Peyer's patch (tissue), 4 donors: ENCODE data around the gene TMEM72.

Experiments
- CTCF ChIP-seq, 6 experiments: fragments of 450-650 bp in 4 of 6; fragments of 200-600 bp in 2 of 6; sonication (generic) in 1 of 6; IDR thresholded peaks; one replicate each; pipeline ENCODE4 v1.5.1; 2017 to 2019; ENCODE audit warnings: antibody characterized with exemption in 6 of 6, mild to moderate bottlenecking in 3 of 6, moderate library complexity in 1 of 6
- POLR2A ChIP-seq, 2 donors: fragments of 450-650 bp; IDR thresholded peaks; one replicate each; pipeline ENCODE4 v1.5.1; 2017; ENCODE audit warnings: antibody characterized with exemption in 2 of 2, mild to moderate bottlenecking in 2 of 2, moderate library complexity in 2 of 2

GRCh38 chr10:44911951-44912350 is 814 bp downstream of the TMEM72 start:
- TF ChIP-seq CTCF (IDR thresholded peaks at IDR 0.05) (no peak), POLR2A (IDR thresholded peaks at IDR 0.05) (no peak)
